ENCODE measurements around the gene SSBP4.
"Not testable (repeated sequence)": the region's sequence is repeated elsewhere in the genome, so short reads cannot be mapped to it uniquely, and the experiment has no call there.

The SSBP4 gene

GRCh38 chr19:18401580-18402112 lies 17.6 kb upstream of the SSBP4 start:
- Mint-ChIP-seq H3K4me3 (no peak overlapping the region), H3K27me3 (peaks cover 35% of the 10 kb centered on the region), H3K36me3 (ENCODE audit: insufficient read depth) (no peaks in the 10 kb centered on the region), H3K27ac (ENCODE audit: low read depth) (peak overlapping the region; percentile 75), H3K9me3 (no peaks in the 10 kb centered on the region), H3K4me1 (peaks cover 5% of the 10 kb centered on the region)
- ATAC-seq (replicated peaks; ENCODE audit: extremely low read depth, poor library complexity, severe bottlenecking): peak; percentile 52
- DNase-seq (ENCODE audit: low spot score in 2 of 2): no peak

GRCh38 chr19:18402455-18403248 lies 16.5 kb upstream of the SSBP4 start:
- H3K4me3 Mint-ChIP-seq; H3K4me1 Mint-ChIP-seq; DNase-seq (ENCODE audit: low spot score in 2 of 2); H3K36me3 Mint-ChIP-seq (ENCODE audit: insufficient read depth); ATAC-seq (replicated peaks; ENCODE audit: extremely low read depth, poor library complexity, severe bottlenecking); H3K9me3 Mint-ChIP-seq: not testable (repeated sequence)
- peaks cover 31% of the 10 kb centered on the region for H3K27me3 Mint-ChIP-seq
- peak overlapping the region; percentile 52 for H3K27ac Mint-ChIP-seq (ENCODE audit: low read depth)

GRCh38 chr19:18405754-18406153 lies 13.4 kb upstream of the SSBP4 start:
- peaks cover 23% of the 10 kb centered on the region for H3K27me3 Mint-ChIP-seq
- H3K27ac Mint-ChIP-seq (ENCODE audit: low read depth); H3K36me3 Mint-ChIP-seq (ENCODE audit: insufficient read depth); H3K4me3 Mint-ChIP-seq; H3K4me1 Mint-ChIP-seq; DNase-seq (ENCODE audit: low spot score in 2 of 2); ATAC-seq (replicated peaks; ENCODE audit: extremely low read depth, poor library complexity, severe bottlenecking); H3K9me3 Mint-ChIP-seq: not testable (repeated sequence)

GRCh38 chr19:18406749-18407148 lies 12.4 kb upstream of the SSBP4 start:
- Mint-ChIP-seq H3K27ac (ENCODE audit: low read depth) (no peak overlapping the region), H3K4me3 (no peak overlapping the region), H3K27me3 (peaks cover 14% of the 10 kb centered on the region), H3K36me3 (ENCODE audit: insufficient read depth) (peaks cover 1% of the 10 kb centered on the region), H3K9me3 (no peaks in the 10 kb centered on the region), H3K4me1 (peaks cover 7% of the 10 kb centered on the region)
- no peak for DNase-seq (ENCODE audit: low spot score in 2 of 2)
- ATAC-seq (replicated peaks; ENCODE audit: extremely low read depth, poor library complexity, severe bottlenecking): no peak

- DNase-seq (ENCODE audit: low spot score in 2 of 2) (no peak), ATAC-seq (replicated peaks; ENCODE audit: extremely low read depth, poor library complexity, severe bottlenecking) (no peak)
- H3K4me1 Mint-ChIP-seq: peaks cover 7% of the 10 kb centered on the region
- peaks cover 1% of the 10 kb centered on the region for H3K36me3 Mint-ChIP-seq (ENCODE audit: insufficient read depth)
- peaks cover 5% of the 10 kb centered on the region for H3K27me3 Mint-ChIP-seq
- H3K9me3 Mint-ChIP-seq: no peaks in the 10 kb centered on the region
- no peak overlapping the region for H3K27ac Mint-ChIP-seq (ENCODE audit: low read depth)
- H3K4me3 Mint-ChIP-seq: no peak overlapping the region
Observed at GRCh38 chr19:18408053-18408476, 11.1 kb upstream of the SSBP4 start.

GRCh38 chr19:18412610-18413239 lies 6.5 kb upstream of the SSBP4 start:
- no peaks in the 10 kb centered on the region for H3K27me3 Mint-ChIP-seq
- peaks cover 5% of the 10 kb centered on the region for H3K36me3 Mint-ChIP-seq (ENCODE audit: insufficient read depth)
- no peak for ATAC-seq (replicated peaks; ENCODE audit: extremely low read depth, poor library complexity, severe bottlenecking)
- no peaks in the 10 kb centered on the region for H3K9me3 Mint-ChIP-seq
- peaks cover 31% of the 10 kb centered on the region for H3K4me1 Mint-ChIP-seq
- no peak overlapping the region for H3K4me3 Mint-ChIP-seq
- no peak overlapping the region for H3K27ac Mint-ChIP-seq (ENCODE audit: low read depth)
- DNase-seq (ENCODE audit: low spot score in 2 of 2): no peak

- ATAC-seq (replicated peaks; ENCODE audit: extremely low read depth, poor library complexity, severe bottlenecking) (no peak), DNase-seq (ENCODE audit: low spot score in 2 of 2) (no peak)
- Mint-ChIP-seq H3K4me3 (peak overlapping the region; percentile 34), H3K4me1 (peaks cover 44% of the 10 kb centered on the region), H3K27me3 (no peaks in the 10 kb centered on the region), H3K9me3 (no peaks in the 10 kb centered on the region), H3K27ac (ENCODE audit: low read depth) (peak overlapping the region; percentile 53), H3K36me3 (ENCODE audit: insufficient read depth) (peaks cover 17% of the 10 kb centered on the region)
Observed at GRCh38 chr19:18414504-18415177, 4.6 kb upstream of the SSBP4 start.

- ATAC-seq (replicated peaks; ENCODE audit: extremely low read depth, poor library complexity, severe bottlenecking): no peak
- DNase-seq (ENCODE audit: low spot score in 2 of 2): no peak
- Mint-ChIP-seq H3K27ac (ENCODE audit: low read depth) (peak overlapping the region; percentile 53), H3K4me1 (peaks cover 48% of the 10 kb centered on the region), H3K36me3 (ENCODE audit: insufficient read depth) (peaks cover 22% of the 10 kb centered on the region), H3K9me3 (no peaks in the 10 kb centered on the region), H3K4me3 (no peak overlapping the region), H3K27me3 (no peaks in the 10 kb centered on the region)
Observed at GRCh38 chr19:18415178-18415867, 3.9 kb upstream of the SSBP4 start.

- Mint-ChIP-seq H3K36me3 (ENCODE audit: insufficient read depth) (peaks cover 26% of the 10 kb centered on the region), H3K4me1 (peaks cover 57% of the 10 kb centered on the region), H3K27ac (ENCODE audit: low read depth) (peak overlapping the region; percentile 93)
Observed at GRCh38 chr19:18416778-18417249, 2.4 kb upstream of the SSBP4 start.

GRCh38 chr19:18417250-18418028 lies 1.8 kb upstream of the SSBP4 start:
- Mint-ChIP-seq H3K36me3 (ENCODE audit: insufficient read depth) (peaks cover 26% of the 10 kb centered on the region), H3K4me3 (peak overlapping the region; percentile 83), H3K4me1 (peaks cover 63% of the 10 kb centered on the region), H3K27me3 (no peaks in the 10 kb centered on the region), H3K9me3 (no peaks in the 10 kb centered on the region), H3K27ac (ENCODE audit: low read depth) (peak overlapping the region; percentile 94)
- no peak for DNase-seq (ENCODE audit: low spot score in 2 of 2)
- no peak for ATAC-seq (replicated peaks; ENCODE audit: extremely low read depth, poor library complexity, severe bottlenecking)

More at GRCh38 chr19:18416778-18417249, 2.4 kb upstream of the SSBP4 start:
- Mint-ChIP-seq H3K9me3 (no peaks in the 10 kb centered on the region), H3K27me3 (no peaks in the 10 kb centered on the region), H3K4me3 (peak overlapping the region; percentile 83)
- DNase-seq (ENCODE audit: low spot score in 2 of 2): peak in 1 of 2 donors; percentile 65
- peak; percentile 13 for ATAC-seq (replicated peaks; ENCODE audit: extremely low read depth, poor library complexity, severe bottlenecking)

GRCh38 chr19:18418029-18418482 lies 1.1 kb upstream of the SSBP4 start:
- no peak for ATAC-seq (replicated peaks; ENCODE audit: extremely low read depth, poor library complexity, severe bottlenecking)
- Mint-ChIP-seq H3K9me3 (no peaks in the 10 kb centered on the region), H3K27me3 (no peaks in the 10 kb centered on the region), H3K4me1 (peaks cover 69% of the 10 kb centered on the region), H3K36me3 (ENCODE audit: insufficient read depth) (peaks cover 26% of the 10 kb centered on the region), H3K4me3 (peak overlapping the region; percentile 83), H3K27ac (ENCODE audit: low read depth) (peak overlapping the region; percentile 94)
- no peak for DNase-seq (ENCODE audit: low spot score in 2 of 2)

All from central memory CD8-positive, alpha-beta T cell (primary cell).